ENCODE results near the gene IRAK2. TPM values are rescaled to one million over a fixed set of nuclear protein-coding genes. Genes with fewer than 3 reads are reported as not detected.

The IRAK2 gene
- polyA plus RNA-seq, 1 donor, result 0.86 TPM

- peak; percentile 54 for DNase-seq
Measured at GRCh38 chr3:10224794-10225665, 60.3 kb downstream of the IRAK2 start.

GRCh38 chr3:10226293-10226692 lies 61.6 kb downstream of the IRAK2 start:
- no peak for DNase-seq

- DNase-seq, result no peak
Measured at GRCh38 chr3:10228248-10228950, 63.7 kb downstream of the IRAK2 start.

- DNase-seq, result no peak
Measured at GRCh38 chr3:10229576-10229975, 64.9 kb downstream of the IRAK2 start.

- no peak for DNase-seq
Measured at GRCh38 chr3:10232137-10232536, 67.4 kb downstream of the IRAK2 start.

- no peak for DNase-seq
Measured at GRCh38 chr3:10233988-10234387, 69.3 kb downstream of the IRAK2 start.

GRCh38 chr3:10234526-10235230 lies 70.0 kb downstream of the IRAK2 start:
- DNase-seq, result no peak

- DNase-seq, result no peak
Measured at GRCh38 chr3:10235551-10235950, 70.8 kb downstream of the IRAK2 start.

GRCh38 chr3:10238345-10239183 lies 73.8 kb downstream of the IRAK2 start:
- DNase-seq, result no peak

GRCh38 chr3:10240799-10241198 lies 76.1 kb downstream of the IRAK2 start:
- DNase-seq, result no peak

GRCh38 chr3:10242182-10243065 lies 77.7 kb downstream of the IRAK2 start:
- no peak for DNase-seq

GRCh38 chr3:10244009-10244408 lies 79.3 kb downstream of the IRAK2 start:
- no peak for DNase-seq

GRCh38 chr3:10245081-10245712 lies 80.5 kb downstream of the IRAK2 start:
- DNase-seq, result no peak

- no peak for DNase-seq
Measured at GRCh38 chr3:10247679-10248183, 83.0 kb downstream of the IRAK2 start.

- DNase-seq, result peak; percentile 96
Measured at GRCh38 chr3:10248184-10248983, 83.7 kb downstream of the IRAK2 start, which contains the start of gene TATDN2. Gene TATDN2, plus strand, starts transcription at chr3:10248459. Its CDS starts 742 bp downstream, at chr3:10249201.

- DNase-seq, result no peak
Measured at GRCh38 chr3:10248984-10249748, 84.4 kb downstream of the IRAK2 start.

- DNase-seq, result no peak
Measured at GRCh38 chr3:10249833-10250232, 85.1 kb downstream of the IRAK2 start.

GRCh38 chr3:10251006-10251405 lies 86.3 kb downstream of the IRAK2 start:
- DNase-seq, result no peak

GRCh38 chr3:10253731-10254130 lies 89.0 kb downstream of the IRAK2 start:
- DNase-seq, result no peak
